SK-N-SH (cell line): Measurements from ENCODE around the gene LRP10. TPM values are rescaled to one million over a fixed set of nuclear protein-coding genes. Genes with fewer than 3 reads are reported as not detected.

Experiments
- CTCF ChIA-PET: fragments of 300-600, 350-600 bp; formaldehyde crosslinking; extraction: SDS; loops from one replicate; lab custom pipeline; 2021; lab: Yijun Ruan, JAX
- POLR2A ChIA-PET: fragments of 350-600 bp; sonication (Branson Sonifier 250); formaldehyde crosslinking; extraction: SDS; loops from one replicate; lab custom pipeline; 2020; ENCODE audit warnings: antibody characterized with exemption, inconsistent platforms; lab: Yijun Ruan, JAX
- DNase-seq: peaks from one replicate; pipeline ENCODE4 v3.0.0; 2012
- H2AFZ ChIP-seq: fragments of 200-600 bp; sonication (generic); 2 replicates; pipeline ENCODE4 v1.8.1; 2016; ENCODE audit warnings: antibody characterized with exemption, mild to moderate bottlenecking, low read depth
- H3F3A ChIP-seq: fragments of 200-600 bp; sonication (generic); replicated peaks from 2 replicates; pipeline ENCODE3; 2016; ENCODE audit warnings: antibody characterized with exemption, mild to moderate bottlenecking; ENCODE audit not compliant: insufficient read depth
- H3K27ac ChIP-seq, 2 experiments: fragments of 200-500 bp in 1 of 2; fragments of 200-600 bp in 1 of 2; sonication (Bioruptor generic) in 1 of 2; sonication (generic), shearing (Covaris generic) in 1 of 2; 2 replicates each; pipeline versions ENCODE4 v1.5.1 to v1.6.1; 2014 to 2016; ENCODE audit warnings: low read depth in 2 of 2, inconsistent platforms in 1 of 2, low read length in 1 of 2, mild to moderate bottlenecking in 1 of 2, mixed read lengths in 1 of 2
- H3K27me3 ChIP-seq: fragments of 200-600 bp; sonication (generic), shearing (Covaris generic); 2 replicates; pipeline ENCODE4 v1.6.1; 2016; ENCODE audit warnings: mixed run types; ENCODE audit not compliant: insufficient read depth
- H3K36me3 ChIP-seq, 2 experiments: fragments of 200-500 bp in 1 of 2; fragments of 200-600 bp in 1 of 2; sonication (Bioruptor generic) in 1 of 2; sonication (generic) in 1 of 2; replicated peaks in 1 of 2; 2 replicates each; pipeline versions ENCODE3 to v1.5.1; 2014 to 2016; ENCODE audit warnings: low read length in 1 of 2, mild to moderate bottlenecking in 1 of 2; ENCODE audit not compliant: insufficient read depth in 2 of 2, control insufficient read depth in 1 of 2
- H3K4me1 ChIP-seq, 2 experiments: fragments of 200-500 bp in 1 of 2; fragments of 200-600 bp in 1 of 2; sonication (Bioruptor generic) in 1 of 2; sonication (generic), shearing (Covaris generic) in 1 of 2; 2 replicates each; pipeline versions ENCODE4 v1.5.1 to v1.6.1; 2014 to 2016; ENCODE audit warnings: low read depth in 1 of 2, low read length in 1 of 2, mixed run types in 1 of 2; ENCODE audit not compliant: insufficient read depth in 2 of 2, control insufficient read depth in 1 of 2
- H3K4me2 ChIP-seq: fragments of 200-600 bp; sonication (generic), shearing (Covaris generic); 2 replicates; pipeline ENCODE4 v1.6.1; 2017; ENCODE audit warnings: mixed run types
- H3K4me3 ChIP-seq, 2 experiments: fragments of 200-500 bp in 1 of 2; fragments of 200-600 bp in 1 of 2; sonication (Bioruptor generic) in 1 of 2; sonication (generic), shearing (Covaris generic) in 1 of 2; 2 replicates each; pipeline versions ENCODE4 v1.5.1 to v1.8.1; 2014 to 2016; ENCODE audit warnings: low read depth in 2 of 2, inconsistent platforms in 1 of 2, low read length in 1 of 2, mild to moderate bottlenecking in 1 of 2, mixed read lengths in 1 of 2, moderate library complexity in 1 of 2
- H3K79me2 ChIP-seq: fragments of 200-600 bp; sonication (generic); 2 replicates; pipeline ENCODE4 v1.8.1; 2017; ENCODE audit warnings: mild to moderate bottlenecking; ENCODE audit not compliant: insufficient read depth
- H3K9ac ChIP-seq: fragments of 200-600 bp; sonication (generic); 2 replicates; pipeline ENCODE4 v1.6.1; 2017; ENCODE audit warnings: mixed run types
- H3K9me2 ChIP-seq: fragments of 200-600 bp; sonication (generic); 2 replicates; pipeline ENCODE4 v1.6.1; 2017; ENCODE audit warnings: mixed run types
- H3K9me3 ChIP-seq: fragments of 200-600 bp; sonication (generic); 2 replicates; pipeline ENCODE4 v1.6.1; 2017; ENCODE audit warnings: mixed run types, mild to moderate bottlenecking, moderate library complexity
- H4K20me1 ChIP-seq: fragments of 200-600 bp; sonication (generic); 2 replicates; pipeline ENCODE4 v1.6.1; 2017; ENCODE audit warnings: mild to moderate bottlenecking, mixed run types; ENCODE audit not compliant: insufficient read depth
- ELF1 ChIP-seq: IDR thresholded peaks from 2 replicates; pipeline ENCODE4 v1.4.0; 2012
- EZH2phosphoT487 ChIP-seq: fragments of 200-600 bp; sonication (generic); IDR thresholded peaks from 2 replicates; pipeline ENCODE4 v1.6.1; 2017; ENCODE audit warnings: low read depth, mixed run types, mild to moderate bottlenecking, antibody characterized with exemption, moderate library complexity, borderline replicate concordance
- FOSL2 ChIP-seq: IDR thresholded peaks from 2 replicates; pipeline ENCODE4 v1.4.0; 2012; ENCODE audit warnings: low read depth, mild to moderate bottlenecking, moderate library complexity, borderline replicate concordance
- FOXJ3 ChIP-seq: sonication (generic); formaldehyde crosslinking; IDR thresholded peaks from 2 replicates; pipeline ENCODE4 v1.5.1; 2020; ENCODE audit warnings: mild to moderate bottlenecking, missing genetic modification reagents
- GABPA ChIP-seq: IDR thresholded peaks from 2 replicates; pipeline ENCODE4 v1.4.0; 2012; ENCODE audit warnings: low read depth, mild to moderate bottlenecking
- MEF2A ChIP-seq: IDR thresholded peaks from 2 replicates; pipeline ENCODE4 v1.4.0; 2012; ENCODE audit warnings: low read depth, borderline replicate concordance
- NRF1 ChIP-seq: IDR thresholded peaks from 2 replicates; pipeline ENCODE4 v1.6.1; 2012; ENCODE audit warnings: low read depth, mild to moderate bottlenecking, low read length
- RCOR1 ChIP-seq: fragments of 150-350 bp; IDR thresholded peaks from 2 replicates; pipeline ENCODE4 v1.6.1; 2017; ENCODE audit warnings: antibody characterized with exemption, low read length
- SMC3 ChIP-seq: IDR thresholded peaks from 2 replicates; pipeline ENCODE4 v1.6.1; 2012; ENCODE audit warnings: low read depth, low read length, improper control_type of control experiment
- TCF12 ChIP-seq: IDR thresholded peaks from 2 replicates; pipeline ENCODE4 v1.4.0; 2012
- WGBS: methylation state at CpG from one replicate; pipeline ENCODE4 v1.1.6; 2017; ENCODE audit warnings: low lambda C conversion rate; 5-methylcytosine and 5-hydroxymethylcytosine counted together
- polyA plus RNA-seq, 3 experiments: library from polyadenylated mRNA; depleted of rRNA; stranded (reverse); fragments of >200 nt; gene quantifications; 2 replicates each; pipeline ENCODE4 v1.2.3, GENCODE V29; 2012
- TF ChIP-seq, protein P1 (sequence below): IDR thresholded peaks from 2 replicates; pipeline ENCODE4 v1.6.1; 2012; ENCODE audit warnings: mild to moderate bottlenecking, low read depth, low read length, moderate library complexity
- TF ChIP-seq, protein P2 (sequence below): fragments of 200-600 bp; sonication (generic); IDR thresholded peaks from 2 replicates; pipeline ENCODE4 v1.6.1; 2017; ENCODE audit warnings: antibody characterized with exemption, mild to moderate bottlenecking, moderate library complexity
- TF ChIP-seq, protein P3 (sequence below): fragments of 150-350 bp; IDR thresholded peaks from 2 replicates; pipeline ENCODE4 v1.6.1; 2017; ENCODE audit warnings: antibody characterized with exemption, low read length, low read depth, borderline replicate concordance
- TF ChIP-seq, protein P4 (sequence below): IDR thresholded peaks from 2 replicates; pipeline ENCODE4 v1.4.0; 2012; ENCODE audit warnings: low read depth
- TF ChIP-seq, protein P5 (sequence below): IDR thresholded peaks from 2 replicates; pipeline ENCODE4; 2012

LRP10 gene
- polyA plus RNA-seq, 1 of the 3 experiments (the other 2 are of a cell fraction) = 117 TPM

DNA sequence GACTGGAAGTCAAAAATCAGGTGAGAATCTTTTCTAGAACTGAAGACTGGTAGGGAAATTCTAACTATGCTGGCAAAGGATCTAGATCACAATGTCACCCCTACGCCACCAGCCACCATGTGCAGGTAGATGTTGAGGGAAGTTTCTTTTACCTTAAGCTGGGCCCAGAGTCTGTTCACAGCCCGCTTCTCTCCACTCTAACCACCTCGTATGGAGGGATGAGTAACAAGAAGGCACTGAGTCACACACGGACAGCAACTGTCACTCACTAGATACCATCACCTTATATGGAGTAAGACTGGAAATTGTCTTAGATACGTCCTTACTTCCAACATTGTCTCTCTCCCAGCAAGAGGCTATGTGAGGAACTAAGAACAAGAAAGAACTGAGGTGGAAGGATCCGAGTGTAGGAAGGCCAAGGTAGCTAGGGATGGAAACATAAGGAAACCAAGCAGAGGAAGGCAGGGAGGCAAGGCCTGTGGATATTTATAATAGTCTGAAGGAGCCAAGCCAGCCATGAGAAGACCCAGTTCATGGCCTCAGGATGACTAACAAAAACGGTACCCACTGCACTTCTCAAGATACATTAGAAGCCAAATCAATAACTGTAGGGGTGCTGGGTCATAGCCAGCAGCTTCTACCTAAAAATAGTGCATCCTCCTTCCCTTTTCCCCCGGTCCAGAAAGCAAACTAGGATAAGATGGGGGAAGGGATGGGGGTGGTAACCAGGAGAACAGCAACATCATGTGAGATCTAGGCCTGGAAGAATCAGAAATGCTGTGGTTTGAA, 27.0 kb downstream of the LRP10 start:
- no peaks in the 10 kb centered on the region for H3K79me2 ChIP-seq
- TF ChIP-seq, protein P1, sequence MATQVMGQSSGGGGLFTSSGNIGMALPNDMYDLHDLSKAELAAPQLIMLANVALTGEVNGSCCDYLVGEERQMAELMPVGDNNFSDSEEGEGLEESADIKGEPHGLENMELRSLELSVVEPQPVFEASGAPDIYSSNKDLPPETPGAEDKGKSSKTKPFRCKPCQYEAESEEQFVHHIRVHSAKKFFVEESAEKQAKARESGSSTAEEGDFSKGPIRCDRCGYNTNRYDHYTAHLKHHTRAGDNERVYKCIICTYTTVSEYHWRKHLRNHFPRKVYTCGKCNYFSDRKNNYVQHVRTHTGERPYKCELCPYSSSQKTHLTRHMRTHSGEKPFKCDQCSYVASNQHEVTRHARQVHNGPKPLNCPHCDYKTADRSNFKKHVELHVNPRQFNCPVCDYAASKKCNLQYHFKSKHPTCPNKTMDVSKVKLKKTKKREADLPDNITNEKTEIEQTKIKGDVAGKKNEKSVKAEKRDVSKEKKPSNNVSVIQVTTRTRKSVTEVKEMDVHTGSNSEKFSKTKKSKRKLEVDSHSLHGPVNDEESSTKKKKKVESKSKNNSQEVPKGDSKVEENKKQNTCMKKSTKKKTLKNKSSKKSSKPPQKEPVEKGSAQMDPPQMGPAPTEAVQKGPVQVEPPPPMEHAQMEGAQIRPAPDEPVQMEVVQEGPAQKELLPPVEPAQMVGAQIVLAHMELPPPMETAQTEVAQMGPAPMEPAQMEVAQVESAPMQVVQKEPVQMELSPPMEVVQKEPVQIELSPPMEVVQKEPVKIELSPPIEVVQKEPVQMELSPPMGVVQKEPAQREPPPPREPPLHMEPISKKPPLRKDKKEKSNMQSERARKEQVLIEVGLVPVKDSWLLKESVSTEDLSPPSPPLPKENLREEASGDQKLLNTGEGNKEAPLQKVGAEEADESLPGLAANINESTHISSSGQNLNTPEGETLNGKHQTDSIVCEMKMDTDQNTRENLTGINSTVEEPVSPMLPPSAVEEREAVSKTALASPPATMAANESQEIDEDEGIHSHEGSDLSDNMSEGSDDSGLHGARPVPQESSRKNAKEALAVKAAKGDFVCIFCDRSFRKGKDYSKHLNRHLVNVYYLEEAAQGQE = no peak
- TF ChIP-seq, protein P2, sequence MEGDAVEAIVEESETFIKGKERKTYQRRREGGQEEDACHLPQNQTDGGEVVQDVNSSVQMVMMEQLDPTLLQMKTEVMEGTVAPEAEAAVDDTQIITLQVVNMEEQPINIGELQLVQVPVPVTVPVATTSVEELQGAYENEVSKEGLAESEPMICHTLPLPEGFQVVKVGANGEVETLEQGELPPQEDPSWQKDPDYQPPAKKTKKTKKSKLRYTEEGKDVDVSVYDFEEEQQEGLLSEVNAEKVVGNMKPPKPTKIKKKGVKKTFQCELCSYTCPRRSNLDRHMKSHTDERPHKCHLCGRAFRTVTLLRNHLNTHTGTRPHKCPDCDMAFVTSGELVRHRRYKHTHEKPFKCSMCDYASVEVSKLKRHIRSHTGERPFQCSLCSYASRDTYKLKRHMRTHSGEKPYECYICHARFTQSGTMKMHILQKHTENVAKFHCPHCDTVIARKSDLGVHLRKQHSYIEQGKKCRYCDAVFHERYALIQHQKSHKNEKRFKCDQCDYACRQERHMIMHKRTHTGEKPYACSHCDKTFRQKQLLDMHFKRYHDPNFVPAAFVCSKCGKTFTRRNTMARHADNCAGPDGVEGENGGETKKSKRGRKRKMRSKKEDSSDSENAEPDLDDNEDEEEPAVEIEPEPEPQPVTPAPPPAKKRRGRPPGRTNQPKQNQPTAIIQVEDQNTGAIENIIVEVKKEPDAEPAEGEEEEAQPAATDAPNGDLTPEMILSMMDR = no peak
- TF ChIP-seq, protein P3, sequence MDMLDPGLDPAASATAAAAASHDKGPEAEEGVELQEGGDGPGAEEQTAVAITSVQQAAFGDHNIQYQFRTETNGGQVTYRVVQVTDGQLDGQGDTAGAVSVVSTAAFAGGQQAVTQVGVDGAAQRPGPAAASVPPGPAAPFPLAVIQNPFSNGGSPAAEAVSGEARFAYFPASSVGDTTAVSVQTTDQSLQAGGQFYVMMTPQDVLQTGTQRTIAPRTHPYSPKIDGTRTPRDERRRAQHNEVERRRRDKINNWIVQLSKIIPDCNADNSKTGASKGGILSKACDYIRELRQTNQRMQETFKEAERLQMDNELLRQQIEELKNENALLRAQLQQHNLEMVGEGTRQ = no peak
- no peak for TF ChIP-seq GABPA
- TF ChIP-seq NRF1 = no peak
- TF ChIP-seq FOXJ3 = no peak
- no peak for TF ChIP-seq EZH2phosphoT487
- TF ChIP-seq, protein P4, sequence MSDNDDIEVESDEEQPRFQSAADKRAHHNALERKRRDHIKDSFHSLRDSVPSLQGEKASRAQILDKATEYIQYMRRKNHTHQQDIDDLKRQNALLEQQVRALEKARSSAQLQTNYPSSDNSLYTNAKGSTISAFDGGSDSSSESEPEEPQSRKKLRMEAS = peak; percentile 39; the same call in 1 of the 2 replicates
- TF ChIP-seq SMC3 = no peak
- TF ChIP-seq MEF2A = no peak
- peak; percentile 77; the same call in 1 of the 2 replicates for TF ChIP-seq FOSL2
- TF ChIP-seq RCOR1 = no peak
- peak; percentile 5; the same call in 1 of the 2 replicates for TF ChIP-seq TCF12
- TF ChIP-seq, protein P5, sequence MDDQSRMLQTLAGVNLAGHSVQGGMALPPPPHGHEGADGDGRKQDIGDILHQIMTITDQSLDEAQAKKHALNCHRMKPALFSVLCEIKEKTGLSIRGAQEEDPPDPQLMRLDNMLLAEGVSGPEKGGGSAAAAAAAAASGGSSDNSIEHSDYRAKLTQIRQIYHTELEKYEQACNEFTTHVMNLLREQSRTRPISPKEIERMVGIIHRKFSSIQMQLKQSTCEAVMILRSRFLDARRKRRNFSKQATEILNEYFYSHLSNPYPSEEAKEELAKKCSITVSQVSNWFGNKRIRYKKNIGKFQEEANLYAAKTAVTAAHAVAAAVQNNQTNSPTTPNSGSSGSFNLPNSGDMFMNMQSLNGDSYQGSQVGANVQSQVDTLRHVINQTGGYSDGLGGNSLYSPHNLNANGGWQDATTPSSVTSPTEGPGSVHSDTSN = peak; percentile 87
- TF ChIP-seq ELF1 = no peak
- TF ChIP-seq, all 33 proteins: peak for 4
- Histone ChIP-seq H4K20me1 (no peaks in the 10 kb centered on the region), H3K36me3 (peaks cover 8 to 30% of the 10 kb centered on the region in 2 experiments), H3K27ac (peak overlapping the region in 1 of 2 experiments; percentile 62; a peak in 2 of 4 replicates), H3K9me3 (no peaks in the 10 kb centered on the region), H3K4me2 (peak overlapping the region; percentile 46), H3K4me1 (peaks cover 0 to 14% of the 10 kb centered on the region in 2 experiments; a peak in 3 of 4 replicates), H3F3A (peaks cover 15% of the 10 kb centered on the region), H3K27me3 (no peaks in the 10 kb centered on the region), H3K4me3 (no peak overlapping the region), H3K9ac (0 out of 2 replicates have a peak overlapping the region, but pooled peaks have one; percentile 10), H3K9me2 (no peaks in the 10 kb centered on the region), H2AFZ (no peak overlapping the region)
- 31% methylated on average over 8 of the region's 8 CpGs for WGBS
- DNase-seq = no peak
- CTCF ChIA-PET = interaction anchor here (5.0 to 6.0 kb wide), 3 partner anchors 12 to 27 kb away, joined by 34 to 96 read pairs (median 77); partner anchors contain the start of genes LRP10, RBM23 and REM2
- POLR2A ChIA-PET = interaction anchor here (1.5 kb wide), 1 partner anchor 48 kb away, joined by 3 read pairs; no protein-coding TSS in a partner anchor
